LNCAP (cell line): ENCODE results near the gene AGL.

Source experiments
- TF ChIP-seq, protein P1 (sequence below): fragments of 450-650 bp; IDR thresholded peaks from 2 replicates; pipeline ENCODE4 v1.5.1; 2017; ENCODE audit warnings: mild to moderate bottlenecking

AGL gene

DNA sequence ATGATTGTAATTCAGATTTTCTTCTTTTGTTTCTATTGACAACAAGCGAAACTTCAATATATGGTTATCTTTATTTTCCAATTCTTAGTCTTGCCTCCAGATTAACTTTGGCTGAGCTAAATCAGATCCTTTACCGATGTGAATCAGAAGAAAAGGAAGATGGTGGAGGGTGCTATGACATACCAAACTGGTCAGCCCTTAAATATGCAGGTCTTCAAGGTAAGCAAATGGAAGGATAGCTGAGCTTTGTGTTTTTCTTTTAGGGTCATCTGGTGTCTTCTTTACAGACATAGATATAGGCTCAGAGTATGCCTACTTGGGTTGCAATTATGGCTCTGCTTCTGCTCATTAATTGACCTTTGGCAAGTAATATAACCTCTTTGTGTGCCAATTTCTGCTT, 37.7 kb downstream of the AGL start:
- TF ChIP-seq, protein P1, sequence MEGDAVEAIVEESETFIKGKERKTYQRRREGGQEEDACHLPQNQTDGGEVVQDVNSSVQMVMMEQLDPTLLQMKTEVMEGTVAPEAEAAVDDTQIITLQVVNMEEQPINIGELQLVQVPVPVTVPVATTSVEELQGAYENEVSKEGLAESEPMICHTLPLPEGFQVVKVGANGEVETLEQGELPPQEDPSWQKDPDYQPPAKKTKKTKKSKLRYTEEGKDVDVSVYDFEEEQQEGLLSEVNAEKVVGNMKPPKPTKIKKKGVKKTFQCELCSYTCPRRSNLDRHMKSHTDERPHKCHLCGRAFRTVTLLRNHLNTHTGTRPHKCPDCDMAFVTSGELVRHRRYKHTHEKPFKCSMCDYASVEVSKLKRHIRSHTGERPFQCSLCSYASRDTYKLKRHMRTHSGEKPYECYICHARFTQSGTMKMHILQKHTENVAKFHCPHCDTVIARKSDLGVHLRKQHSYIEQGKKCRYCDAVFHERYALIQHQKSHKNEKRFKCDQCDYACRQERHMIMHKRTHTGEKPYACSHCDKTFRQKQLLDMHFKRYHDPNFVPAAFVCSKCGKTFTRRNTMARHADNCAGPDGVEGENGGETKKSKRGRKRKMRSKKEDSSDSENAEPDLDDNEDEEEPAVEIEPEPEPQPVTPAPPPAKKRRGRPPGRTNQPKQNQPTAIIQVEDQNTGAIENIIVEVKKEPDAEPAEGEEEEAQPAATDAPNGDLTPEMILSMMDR: no peak

DNA sequence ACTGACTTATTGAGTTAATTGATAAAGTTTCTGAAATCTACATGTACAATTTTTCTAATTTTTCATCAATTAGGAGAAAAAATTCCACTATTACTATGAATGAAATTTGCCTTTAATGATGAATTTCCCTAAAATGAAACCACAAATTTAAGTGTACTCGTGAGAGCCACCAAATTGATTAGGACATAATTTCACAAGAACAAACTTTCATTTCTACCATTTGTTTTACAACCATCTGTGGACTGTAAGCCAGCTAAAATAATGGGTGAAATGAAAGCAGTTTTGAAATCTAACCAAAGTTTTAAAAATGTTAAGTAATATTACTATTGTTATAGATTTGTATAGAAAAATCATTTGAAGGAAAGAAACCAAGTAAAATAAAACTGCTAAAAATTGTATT, 41.8 kb downstream of the AGL start:
- TF ChIP-seq, protein P1: no peak

- TF ChIP-seq, protein P1: no peak
Observed at GRCh38 chr1:99906535-99906934, 56.4 kb downstream of the AGL start.

GRCh38 chr1:99917214-99917613, 67.1 kb downstream of the AGL start:
- TF ChIP-seq, protein P1: no peak

DNA sequence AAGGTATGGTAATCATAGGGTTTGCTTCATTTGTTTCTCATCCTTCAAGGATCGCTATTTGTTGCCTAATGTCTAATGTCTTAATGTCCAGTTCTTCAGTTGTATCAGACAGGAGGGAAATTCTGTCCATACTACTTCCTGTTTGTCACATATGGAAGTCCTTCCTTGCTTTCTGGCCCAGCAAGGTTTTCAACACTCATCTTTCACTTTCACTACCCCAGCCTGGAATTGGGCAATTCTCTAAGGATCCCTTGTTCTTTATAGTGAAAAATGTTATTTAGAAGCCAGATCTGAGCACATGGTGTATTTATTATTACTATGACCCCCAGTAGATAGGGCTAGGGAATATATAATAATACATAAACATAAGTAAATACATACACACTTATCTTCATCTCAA, 69.1 kb downstream of the AGL start:
- TF ChIP-seq, protein P1: no peak

DNA sequence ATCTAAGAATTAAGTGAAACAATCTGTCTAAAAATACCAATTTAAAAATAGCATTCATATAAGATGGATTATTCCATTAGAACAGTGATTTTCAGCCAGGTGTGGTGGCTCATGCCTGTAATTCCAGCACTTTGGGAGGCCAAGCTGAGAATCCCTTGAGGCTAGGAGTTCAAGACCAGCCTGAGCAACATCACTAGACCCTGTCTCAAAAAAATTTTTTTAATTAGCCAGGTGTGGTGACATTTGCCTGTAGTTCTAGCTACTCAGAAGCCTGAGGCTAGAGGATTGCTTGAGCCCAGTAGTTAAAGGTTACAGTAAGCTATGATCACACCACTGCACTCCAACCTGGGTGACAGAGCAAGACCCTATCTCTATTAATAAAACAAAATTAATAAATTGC, 84.6 kb downstream of the AGL start:
- TF ChIP-seq, protein P1: no peak

DNA sequence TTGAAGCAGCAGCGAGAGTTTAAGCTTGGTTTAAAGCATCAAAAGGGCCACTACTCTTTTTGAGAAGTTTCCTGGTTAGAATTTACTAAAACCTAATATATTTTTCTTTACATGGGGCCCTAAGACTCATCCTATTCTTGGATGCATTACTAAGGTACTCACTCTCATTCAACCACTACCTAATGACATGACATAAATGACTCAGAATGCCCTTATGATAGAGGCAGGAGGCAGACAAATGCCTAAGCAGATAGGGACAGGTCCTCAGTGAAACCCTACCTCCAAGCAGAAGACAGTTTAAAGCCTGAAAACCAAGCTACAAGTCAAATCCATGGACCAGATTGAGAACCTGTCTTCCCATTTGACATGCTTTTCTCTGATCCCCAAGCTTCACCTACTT, 85.4 kb downstream of the AGL start:
- TF ChIP-seq, protein P1: no peak

DNA sequence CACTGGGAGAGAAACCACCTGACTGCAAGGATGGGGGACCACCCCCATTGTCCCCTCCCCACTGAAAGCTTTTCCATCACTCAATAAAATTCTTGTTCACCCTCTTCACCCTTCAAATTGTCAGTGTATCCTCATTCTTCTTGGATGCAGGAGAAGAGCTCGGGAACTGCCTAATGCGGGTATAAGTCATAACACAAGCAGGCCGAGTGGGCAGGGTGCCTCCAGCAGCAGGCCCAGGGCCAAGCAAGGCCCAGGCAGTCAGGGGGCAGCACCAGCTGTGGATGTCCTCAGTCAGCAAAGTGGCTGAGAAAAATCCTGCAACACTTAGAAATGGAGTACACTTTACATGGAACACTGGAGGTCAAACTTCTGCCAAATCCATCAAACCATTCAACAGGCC, 85.9 kb downstream of the AGL start:
- TF ChIP-seq, protein P1: no peak
